Measurements from ENCODE around the gene MVB12B.

- no peak for TF ChIP-seq CTCF (IDR thresholded peaks at IDR 0.05)
- no peak for TF ChIP-seq POLR2A (IDR thresholded peaks at IDR 0.05)
Observed at GRCh38 chr9:126454795-126455194, 128.2 kb downstream of the MVB12B start.
